Measurements from ENCODE around the gene ZNF205. TPM values are rescaled to one million over a fixed set of nuclear protein-coding genes. Genes with fewer than 3 reads are reported as not detected.

The ZNF205 gene
- total and polyA plus RNA-seq, 2 of the 13 experiments (the other 11 are each of a cell fraction or from before 2014, with no cell fraction given): 5.8 to 10.2 TPM

DNA sequence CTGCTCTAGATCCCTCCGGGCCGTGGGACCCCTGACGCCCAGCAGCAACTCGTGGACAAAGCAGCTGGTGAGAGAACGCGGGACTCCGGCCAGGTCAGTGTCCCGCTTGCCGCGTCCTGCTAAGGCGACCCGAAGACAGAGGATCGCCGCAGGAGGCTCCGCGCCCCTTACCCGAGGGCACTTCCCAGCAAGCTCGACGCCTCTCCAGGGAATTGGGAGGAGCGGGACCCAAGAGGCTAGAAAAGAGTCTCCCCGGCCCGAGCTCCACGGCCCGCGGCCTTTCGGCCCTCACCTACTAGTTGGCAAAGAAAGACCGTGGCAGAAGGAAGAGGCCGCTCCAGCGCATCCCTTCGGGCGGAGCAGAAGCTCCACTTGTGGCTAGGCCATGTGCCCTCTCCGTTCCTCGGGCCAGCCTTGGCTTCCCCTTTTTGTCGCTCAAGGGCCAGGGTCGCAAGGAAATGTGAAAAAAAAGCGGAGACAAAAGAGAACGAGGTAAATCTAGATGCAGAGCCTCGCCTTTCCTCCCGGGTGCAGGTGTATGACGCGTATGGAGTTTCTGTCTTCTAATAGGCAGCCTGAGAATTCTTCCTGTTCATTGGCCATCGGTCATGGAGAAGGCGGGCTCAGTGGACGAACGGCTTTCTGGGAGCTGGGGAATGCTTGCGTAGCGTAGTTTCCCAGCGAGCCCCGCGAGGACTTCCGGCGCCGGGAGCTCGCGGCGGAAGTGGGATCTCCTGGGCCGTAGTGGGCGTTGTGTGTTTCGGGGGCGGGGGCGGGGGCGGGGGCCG, 22.1 kb downstream of the ZNF205 start, which contains the start of gene ZNF213 (continued):
- TF ChIP-seq, protein P1, sequence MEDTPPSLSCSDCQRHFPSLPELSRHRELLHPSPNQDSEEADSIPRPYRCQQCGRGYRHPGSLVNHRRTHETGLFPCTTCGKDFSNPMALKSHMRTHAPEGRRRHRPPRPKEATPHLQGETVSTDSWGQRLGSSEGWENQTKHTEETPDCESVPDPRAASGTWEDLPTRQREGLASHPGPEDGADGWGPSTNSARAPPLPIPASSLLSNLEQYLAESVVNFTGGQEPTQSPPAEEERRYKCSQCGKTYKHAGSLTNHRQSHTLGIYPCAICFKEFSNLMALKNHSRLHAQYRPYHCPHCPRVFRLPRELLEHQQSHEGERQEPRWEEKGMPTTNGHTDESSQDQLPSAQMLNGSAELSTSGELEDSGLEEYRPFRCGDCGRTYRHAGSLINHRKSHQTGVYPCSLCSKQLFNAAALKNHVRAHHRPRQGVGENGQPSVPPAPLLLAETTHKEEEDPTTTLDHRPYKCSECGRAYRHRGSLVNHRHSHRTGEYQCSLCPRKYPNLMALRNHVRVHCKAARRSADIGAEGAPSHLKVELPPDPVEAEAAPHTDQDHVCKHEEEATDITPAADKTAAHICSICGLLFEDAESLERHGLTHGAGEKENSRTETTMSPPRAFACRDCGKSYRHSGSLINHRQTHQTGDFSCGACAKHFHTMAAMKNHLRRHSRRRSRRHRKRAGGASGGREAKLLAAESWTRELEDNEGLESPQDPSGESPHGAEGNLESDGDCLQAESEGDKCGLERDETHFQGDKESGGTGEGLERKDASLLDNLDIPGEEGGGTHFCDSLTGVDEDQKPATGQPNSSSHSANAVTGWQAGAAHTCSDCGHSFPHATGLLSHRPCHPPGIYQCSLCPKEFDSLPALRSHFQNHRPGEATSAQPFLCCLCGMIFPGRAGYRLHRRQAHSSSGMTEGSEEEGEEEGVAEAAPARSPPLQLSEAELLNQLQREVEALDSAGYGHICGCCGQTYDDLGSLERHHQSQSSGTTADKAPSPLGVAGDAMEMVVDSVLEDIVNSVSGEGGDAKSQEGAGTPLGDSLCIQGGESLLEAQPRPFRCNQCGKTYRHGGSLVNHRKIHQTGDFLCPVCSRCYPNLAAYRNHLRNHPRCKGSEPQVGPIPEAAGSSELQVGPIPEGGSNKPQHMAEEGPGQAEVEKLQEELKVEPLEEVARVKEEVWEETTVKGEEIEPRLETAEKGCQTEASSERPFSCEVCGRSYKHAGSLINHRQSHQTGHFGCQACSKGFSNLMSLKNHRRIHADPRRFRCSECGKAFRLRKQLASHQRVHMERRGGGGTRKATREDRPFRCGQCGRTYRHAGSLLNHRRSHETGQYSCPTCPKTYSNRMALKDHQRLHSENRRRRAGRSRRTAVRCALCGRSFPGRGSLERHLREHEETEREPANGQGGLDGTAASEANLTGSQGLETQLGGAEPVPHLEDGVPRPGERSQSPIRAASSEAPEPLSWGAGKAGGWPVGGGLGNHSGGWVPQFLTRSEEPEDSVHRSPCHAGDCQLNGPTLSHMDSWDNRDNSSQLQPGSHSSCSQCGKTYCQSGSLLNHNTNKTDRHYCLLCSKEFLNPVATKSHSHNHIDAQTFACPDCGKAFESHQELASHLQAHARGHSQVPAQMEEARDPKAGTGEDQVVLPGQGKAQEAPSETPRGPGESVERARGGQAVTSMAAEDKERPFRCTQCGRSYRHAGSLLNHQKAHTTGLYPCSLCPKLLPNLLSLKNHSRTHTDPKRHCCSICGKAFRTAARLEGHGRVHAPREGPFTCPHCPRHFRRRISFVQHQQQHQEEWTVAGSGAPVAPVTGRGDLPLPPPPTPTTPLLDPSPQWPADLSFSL (CRISPR knock-in tag; IDR thresholded peaks at IDR 0.05): no peak
- TF ChIP-seq, protein P2, sequence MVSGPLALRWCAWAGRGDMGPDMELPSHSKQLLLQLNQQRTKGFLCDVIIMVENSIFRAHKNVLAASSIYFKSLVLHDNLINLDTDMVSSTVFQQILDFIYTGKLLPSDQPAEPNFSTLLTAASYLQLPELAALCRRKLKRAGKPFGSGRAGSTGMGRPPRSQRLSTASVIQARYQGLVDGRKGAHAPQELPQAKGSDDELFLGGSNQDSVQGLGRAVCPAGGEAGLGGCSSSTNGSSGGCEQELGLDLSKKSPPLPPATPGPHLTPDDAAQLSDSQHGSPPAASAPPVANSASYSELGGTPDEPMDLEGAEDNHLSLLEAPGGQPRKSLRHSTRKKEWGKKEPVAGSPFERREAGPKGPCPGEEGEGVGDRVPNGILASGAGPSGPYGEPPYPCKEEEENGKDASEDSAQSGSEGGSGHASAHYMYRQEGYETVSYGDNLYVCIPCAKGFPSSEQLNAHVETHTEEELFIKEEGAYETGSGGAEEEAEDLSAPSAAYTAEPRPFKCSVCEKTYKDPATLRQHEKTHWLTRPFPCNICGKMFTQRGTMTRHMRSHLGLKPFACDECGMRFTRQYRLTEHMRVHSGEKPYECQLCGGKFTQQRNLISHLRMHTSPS (CRISPR knock-in tag; IDR thresholded peaks at IDR 0.05; ENCODE audit: low read depth): 0 out of 2 replicates have a peak, but pooled peaks have one; percentile 24
- TF ChIP-seq POLR2AphosphoS5 (IDR thresholded peaks at IDR 0.05; ENCODE audit: low read depth, low read length): peak; percentile 90
- peak; percentile 14; the same call in 1 of the 2 replicates for TF ChIP-seq KDM5B (CRISPR knock-in tag; IDR thresholded peaks at IDR 0.05; ENCODE audit: borderline replicate concordance)
- TF ChIP-seq, protein P3, sequence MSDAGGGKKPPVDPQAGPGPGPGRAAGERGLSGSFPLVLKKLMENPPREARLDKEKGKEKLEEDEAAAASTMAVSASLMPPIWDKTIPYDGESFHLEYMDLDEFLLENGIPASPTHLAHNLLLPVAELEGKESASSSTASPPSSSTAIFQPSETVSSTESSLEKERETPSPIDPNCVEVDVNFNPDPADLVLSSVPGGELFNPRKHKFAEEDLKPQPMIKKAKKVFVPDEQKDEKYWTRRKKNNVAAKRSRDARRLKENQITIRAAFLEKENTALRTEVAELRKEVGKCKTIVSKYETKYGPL (CRISPR knock-in tag; IDR thresholded peaks at IDR 0.05): no peak
- TF ChIP-seq HCFC1 (IDR thresholded peaks at IDR 0.05; ENCODE audit: low read depth, low read length): peak; percentile 53
- TF ChIP-seq, protein P4, sequence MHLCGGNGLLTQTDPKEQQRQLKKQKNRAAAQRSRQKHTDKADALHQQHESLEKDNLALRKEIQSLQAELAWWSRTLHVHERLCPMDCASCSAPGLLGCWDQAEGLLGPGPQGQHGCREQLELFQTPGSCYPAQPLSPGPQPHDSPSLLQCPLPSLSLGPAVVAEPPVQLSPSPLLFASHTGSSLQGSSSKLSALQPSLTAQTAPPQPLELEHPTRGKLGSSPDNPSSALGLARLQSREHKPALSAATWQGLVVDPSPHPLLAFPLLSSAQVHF (CRISPR knock-in tag; IDR thresholded peaks at IDR 0.05): no peak
- TF ChIP-seq, protein P5, sequence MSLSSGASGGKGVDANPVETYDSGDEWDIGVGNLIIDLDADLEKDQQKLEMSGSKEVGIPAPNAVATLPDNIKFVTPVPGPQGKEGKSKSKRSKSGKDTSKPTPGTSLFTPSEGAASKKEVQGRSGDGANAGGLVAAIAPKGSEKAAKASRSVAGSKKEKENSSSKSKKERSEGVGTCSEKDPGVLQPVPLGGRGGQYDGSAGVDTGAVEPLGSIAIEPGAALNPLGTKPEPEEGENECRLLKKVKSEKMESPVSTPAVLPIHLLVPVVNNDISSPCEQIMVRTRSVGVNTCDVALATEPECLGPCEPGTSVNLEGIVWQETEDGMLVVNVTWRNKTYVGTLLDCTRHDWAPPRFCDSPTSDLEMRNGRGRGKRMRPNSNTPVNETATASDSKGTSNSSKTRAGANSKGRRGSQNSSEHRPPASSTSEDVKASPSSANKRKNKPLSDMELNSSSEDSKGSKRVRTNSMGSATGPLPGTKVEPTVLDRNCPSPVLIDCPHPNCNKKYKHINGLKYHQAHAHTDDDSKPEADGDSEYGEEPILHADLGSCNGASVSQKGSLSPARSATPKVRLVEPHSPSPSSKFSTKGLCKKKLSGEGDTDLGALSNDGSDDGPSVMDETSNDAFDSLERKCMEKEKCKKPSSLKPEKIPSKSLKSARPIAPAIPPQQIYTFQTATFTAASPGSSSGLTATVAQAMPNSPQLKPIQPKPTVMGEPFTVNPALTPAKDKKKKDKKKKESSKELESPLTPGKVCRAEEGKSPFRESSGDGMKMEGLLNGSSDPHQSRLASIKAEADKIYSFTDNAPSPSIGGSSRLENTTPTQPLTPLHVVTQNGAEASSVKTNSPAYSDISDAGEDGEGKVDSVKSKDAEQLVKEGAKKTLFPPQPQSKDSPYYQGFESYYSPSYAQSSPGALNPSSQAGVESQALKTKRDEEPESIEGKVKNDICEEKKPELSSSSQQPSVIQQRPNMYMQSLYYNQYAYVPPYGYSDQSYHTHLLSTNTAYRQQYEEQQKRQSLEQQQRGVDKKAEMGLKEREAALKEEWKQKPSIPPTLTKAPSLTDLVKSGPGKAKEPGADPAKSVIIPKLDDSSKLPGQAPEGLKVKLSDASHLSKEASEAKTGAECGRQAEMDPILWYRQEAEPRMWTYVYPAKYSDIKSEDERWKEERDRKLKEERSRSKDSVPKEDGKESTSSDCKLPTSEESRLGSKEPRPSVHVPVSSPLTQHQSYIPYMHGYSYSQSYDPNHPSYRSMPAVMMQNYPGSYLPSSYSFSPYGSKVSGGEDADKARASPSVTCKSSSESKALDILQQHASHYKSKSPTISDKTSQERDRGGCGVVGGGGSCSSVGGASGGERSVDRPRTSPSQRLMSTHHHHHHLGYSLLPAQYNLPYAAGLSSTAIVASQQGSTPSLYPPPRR (CRISPR knock-in tag; IDR thresholded peaks at IDR 0.05; ENCODE audit: borderline replicate concordance): no peak
- TF ChIP-seq PPARG (CRISPR knock-in tag; conservative IDR thresholded peaks at IDR 0.05): no peak
- 0 out of 2 replicates have a peak, but pooled peaks have one; percentile 52 for TF ChIP-seq RNF2 (conservative IDR thresholded peaks at IDR 0.05; ENCODE audit: low read depth)
- TF ChIP-seq SMAD1 (CRISPR knock-in tag; IDR thresholded peaks at IDR 0.05; ENCODE audit: borderline replicate concordance, low read depth): 0 out of 2 replicates have a peak, but pooled peaks have one; percentile 41
- peak; percentile 82; the same call in 1 of the 2 replicates for TF ChIP-seq HOXA3 (CRISPR knock-in tag; IDR thresholded peaks at IDR 0.05)
- no peak for TF ChIP-seq ZNF83 (CRISPR knock-in tag; IDR thresholded peaks at IDR 0.05; ENCODE audit: borderline replicate concordance)

Measured in HepG2 (cell line).